Right renal cortex interstitium (tissue), 3 donors: ENCODE measurements around the gene HSD17B4. TPM values are rescaled to one million over a fixed set of nuclear protein-coding genes. Genes with fewer than 3 reads are reported as not detected.
"Not testable (repeated sequence)": the region's sequence is repeated elsewhere in the genome, so short reads cannot be mapped to it uniquely, and the experiment has no call there.

ENCODE experiments used
- DNase-seq, 3 donors: peaks; one replicate each; pipeline ENCODE4 v3.0.0-alpha.2; 2013; ENCODE audit warnings: low read depth in 3 of 3, low spot score in 2 of 3
- polyA plus RNA-seq, 3 donors: library from polyadenylated mRNA; unstranded; fragments of 120-200 nt; gene quantifications; one replicate each; pipeline ENCODE4 v1.2.1, GENCODE V29; 2013; ENCODE audit not compliant: insufficient read length in 3 of 3

The HSD17B4 gene
- polyA plus RNA-seq, 3 donors = 218 to 244 (median 224) TPM

DNA sequence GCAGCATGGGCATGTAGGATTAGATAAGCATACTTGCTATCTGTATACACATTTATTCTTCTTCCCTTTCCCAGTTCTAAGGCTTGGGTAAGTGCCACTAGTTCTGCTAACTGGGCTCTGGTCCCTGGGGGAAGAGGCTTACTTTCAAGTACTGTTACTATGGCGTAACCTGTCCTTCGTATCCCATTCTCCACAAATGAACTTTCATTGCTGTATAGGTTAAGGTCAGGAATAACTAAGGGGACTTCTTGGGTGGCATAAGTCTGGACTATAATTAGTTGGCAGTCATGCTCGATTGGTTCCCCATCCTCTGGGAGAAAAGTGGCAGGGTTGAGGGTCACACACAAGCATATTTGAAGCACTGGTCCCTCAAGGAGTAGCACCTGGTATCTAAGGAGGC, 23.7 kb upstream of the HSD17B4 start:
- not testable (repeated sequence) for DNase-seq

DNA sequence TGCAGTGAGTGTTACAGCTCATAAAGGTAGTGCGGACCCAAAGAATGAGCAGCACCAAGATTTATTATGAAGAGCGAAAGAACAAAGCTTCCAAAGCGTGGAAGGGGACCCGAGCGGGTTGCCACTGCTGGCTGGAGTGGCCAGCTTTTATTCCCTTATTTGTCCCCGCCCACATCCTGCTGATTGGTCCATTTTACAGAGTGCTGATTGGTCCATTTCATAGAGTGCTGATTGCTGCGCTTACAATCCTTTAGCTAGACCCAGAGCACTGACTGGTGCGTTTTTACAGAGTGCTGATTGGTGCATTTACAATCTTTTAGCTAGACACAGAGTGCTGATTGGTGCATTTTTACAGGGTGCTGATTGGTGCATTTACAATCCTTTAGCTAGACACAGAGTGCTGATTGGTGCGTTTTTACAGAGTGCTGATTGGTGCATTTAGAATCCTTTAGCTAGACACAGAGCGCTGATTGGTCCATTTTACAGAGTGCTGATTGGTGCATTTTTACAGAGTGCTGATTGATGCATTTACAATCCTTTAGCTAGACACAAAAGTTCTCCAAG, 19.5 kb upstream of the HSD17B4 start:
- not testable (repeated sequence) for DNase-seq

DNA sequence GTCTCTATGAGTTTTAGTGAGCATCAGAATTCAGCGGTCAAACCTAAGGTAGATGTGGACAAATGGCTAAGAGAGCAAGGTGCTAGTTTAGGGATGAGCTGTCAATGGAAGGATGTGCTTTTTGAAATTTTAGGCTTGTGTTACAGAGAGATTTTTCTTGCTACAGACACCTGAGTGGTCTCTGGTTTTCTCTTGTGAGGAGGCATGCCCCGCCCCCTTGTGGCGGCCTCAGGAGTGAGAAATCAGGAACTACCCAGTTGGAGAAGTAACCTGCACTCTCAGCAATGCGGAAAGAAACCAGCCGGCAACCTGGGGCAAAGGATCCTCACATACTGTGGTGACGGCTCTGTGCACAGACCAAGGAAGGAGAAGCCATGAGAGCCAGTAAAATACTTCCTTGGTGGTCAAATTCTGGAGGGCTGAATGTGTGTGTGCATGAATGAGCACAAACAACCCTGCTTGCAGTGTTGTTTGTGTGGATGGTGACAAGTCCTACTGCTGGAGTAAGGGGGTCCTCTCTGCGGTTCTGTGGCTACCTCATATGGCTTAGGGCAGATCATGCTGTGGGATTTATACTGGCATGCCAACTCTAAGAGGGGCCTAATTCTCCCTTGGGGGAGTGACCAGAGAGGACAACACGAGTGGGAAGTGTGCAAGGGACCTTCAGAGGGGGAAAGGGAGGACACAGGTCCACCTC, 16.7 kb upstream of the HSD17B4 start:
- no peak for DNase-seq

DNA sequence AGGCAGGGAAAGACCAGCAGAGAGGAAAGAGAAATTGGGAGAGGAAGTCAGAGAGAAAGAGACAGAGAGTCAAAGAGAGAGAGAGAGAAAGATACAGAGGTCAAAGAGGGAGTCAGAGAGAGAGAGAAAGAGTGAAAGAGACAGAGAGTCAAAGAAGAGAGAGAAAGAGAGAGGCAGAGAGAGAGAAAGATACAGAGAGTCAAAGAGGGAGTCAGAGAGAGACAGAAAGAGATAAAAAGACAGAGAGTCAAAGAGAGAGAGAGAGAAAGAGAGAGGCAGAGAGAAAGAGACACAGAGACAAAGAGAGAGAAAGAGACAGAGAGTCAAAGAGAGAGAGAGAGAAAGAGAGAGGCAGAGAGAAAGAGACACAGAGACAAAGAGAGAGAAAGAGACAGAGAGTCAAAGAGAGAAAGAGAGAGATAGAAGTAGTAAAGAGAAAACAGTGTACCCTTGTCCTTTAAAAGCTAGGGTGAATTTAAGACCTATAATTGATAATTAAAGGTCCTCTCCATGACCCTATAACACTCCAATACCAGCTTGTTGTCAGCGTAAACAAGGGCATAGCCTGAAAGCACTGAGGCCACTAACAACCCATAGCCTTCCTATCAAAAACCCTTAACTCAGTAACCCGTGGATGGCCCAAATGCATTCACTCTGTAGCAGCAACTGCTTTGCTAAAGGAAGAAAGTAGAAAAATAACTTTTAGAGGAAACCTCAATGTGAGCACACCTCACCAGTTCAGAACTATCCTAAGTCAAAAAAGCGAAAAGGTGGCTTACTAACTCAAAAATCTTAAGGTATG, 14.3 kb upstream of the HSD17B4 start:
- not testable (repeated sequence) for DNase-seq

DNA sequence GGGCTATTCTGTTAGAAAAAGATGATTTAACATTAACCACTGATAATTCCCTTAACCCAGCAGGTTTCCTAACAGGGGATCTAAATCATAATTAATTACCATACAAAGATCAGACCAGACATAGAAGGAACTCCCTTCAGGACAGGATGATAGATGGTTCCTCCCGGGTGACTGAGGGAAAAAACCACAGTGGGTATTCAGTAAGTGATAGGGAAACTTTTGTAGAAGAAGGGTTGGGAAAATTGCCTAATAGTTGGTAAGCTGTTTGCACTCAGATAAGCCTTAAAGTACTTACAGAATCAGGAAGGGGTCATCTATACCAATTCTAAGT, 13.7 kb upstream of the HSD17B4 start:
- DNase-seq = not testable (repeated sequence)

DNA sequence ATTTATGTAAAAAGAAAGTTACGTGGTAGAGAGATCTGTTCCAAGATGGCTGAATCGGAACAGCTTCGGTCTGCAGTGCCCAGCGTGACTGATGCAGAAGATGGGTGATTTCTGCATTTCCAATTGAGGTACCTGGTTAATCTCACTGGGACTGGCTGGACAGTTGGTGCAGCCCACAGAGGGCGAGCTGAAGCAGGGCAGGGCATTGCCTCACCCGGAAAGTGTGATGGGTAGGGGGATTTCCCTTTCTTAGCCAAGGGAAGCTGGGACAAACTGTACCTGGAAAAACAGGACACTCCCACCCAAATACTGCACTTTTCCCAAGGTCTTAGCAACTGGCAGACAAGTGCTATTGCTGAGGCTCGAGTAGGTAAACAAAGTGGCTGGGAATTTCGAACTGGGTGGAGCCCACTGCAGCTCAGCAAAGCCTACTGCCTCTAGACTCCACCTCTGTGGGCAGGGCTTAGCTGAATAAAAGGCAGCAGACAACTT, 13.1 kb upstream of the HSD17B4 start:
- no peak for DNase-seq

DNA sequence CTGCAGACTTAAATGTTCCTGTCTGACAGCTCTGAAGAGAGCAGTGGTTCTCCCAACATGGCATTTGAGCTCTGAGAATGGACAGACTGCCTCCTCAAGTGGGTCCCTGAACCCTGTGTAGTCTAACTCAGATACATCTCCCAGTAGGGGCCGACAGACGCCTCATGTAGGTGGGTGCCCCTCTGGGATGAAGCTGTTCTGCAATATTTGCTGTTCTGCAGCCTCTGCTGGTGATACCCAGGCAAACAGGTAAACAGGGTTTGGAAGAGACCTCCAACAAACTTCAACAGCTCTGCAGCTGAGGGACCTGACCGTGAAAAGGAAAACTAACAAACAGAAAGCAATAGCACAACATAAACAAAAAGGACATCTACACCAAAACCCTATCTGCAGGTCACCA, 12.7 kb upstream of the HSD17B4 start:
- DNase-seq = not testable (repeated sequence)

DNA sequence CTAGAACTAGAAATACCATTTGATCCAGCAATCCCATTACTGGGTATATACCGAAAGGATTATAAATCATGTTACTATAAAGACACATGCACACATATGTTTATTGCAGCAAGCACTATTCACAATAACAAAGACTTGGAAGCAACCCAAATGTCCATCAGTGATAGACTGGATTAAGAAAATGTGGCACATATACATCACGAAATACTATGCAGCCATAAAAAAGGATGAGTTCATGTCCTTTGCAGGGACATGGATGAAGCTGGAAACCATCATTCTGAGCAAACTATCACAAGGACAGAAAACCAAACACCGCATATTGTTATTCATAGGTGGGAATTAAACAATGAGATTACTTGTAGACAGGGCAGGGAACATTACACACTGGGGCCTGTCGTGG, 7.7 kb upstream of the HSD17B4 start:
- DNase-seq = not testable (repeated sequence)

DNA sequence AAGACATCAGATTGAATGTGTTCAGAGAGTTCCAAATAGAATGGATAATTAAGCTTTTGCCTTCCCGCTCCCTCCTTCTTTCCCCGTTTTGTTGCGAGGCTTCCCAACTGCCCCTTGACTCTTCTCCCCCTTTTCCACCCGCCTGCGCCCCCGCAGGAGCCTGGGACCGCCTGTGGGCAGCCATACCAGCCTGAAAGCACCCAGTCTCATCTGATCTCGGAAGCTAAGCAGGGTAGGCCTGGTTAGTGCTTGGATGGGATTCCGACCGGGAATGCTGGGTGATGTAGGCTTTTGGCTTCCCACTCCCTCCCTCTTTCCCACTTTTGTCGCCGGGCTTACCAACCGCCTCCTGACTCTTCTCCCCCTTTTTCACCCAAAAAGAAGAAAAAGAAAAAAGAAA, 6.8 kb upstream of the HSD17B4 start:
- no peak for DNase-seq

DNA sequence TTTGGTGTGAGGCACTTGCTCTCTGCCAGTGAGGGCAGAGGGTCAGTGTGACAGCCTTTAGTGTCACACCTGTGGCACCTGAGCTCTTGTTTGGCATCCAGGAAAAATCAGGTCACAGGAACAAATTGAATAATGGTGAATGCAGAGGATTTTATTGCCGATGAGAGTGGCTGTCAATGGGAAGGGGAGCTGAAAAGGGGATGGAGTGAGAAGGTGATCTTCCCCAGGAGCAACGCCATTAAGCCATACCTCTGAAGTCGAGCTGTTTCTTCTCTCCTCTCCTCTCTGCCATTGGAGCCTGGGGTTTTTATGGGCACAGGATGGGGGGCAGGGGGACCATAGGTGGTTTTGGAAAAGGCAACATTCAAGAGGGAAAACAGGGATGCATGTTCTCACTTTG, 2.4 kb upstream of the HSD17B4 start:
- no peak for DNase-seq

DNA sequence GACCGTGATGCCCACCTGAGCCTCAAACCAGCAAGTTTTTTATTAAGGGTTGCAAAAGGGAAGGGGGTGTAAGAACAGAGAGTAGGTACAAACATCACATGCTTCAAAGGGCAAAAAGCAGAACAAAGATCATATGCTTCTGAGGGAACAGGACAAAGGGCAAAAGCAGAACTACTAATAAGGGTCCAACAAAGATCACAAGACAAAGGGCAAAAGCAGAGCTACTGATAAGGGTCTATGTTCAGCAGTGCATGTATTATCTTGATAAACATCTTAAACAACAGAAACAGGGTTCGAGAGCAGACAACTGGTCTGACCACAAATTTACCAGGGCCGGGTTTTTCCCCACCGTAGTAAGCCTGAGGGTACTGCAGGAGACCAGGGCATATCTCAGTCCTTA, 1.7 kb upstream of the HSD17B4 start:
- not testable (repeated sequence) for DNase-seq

DNA sequence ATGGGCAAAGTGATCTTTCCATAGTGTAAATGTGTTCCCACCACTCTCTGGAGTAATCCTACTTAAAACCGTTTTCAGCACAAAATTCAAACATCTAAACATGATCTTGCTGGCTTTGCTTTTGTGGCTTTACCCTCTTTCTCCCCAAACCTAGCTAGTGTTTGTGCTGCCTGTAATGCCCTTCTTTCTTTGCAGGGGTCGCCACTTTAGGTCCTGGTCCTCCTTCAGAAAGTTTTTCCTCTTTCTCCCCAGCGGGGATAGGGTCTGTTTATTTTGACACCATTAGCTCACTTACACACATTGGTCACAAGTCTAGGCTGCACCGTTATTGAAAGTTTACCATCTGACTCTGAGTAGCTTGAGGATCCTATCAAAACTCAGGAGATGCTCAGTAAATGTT, 736 bp upstream of the HSD17B4 start:
- no peak for DNase-seq

DNA sequence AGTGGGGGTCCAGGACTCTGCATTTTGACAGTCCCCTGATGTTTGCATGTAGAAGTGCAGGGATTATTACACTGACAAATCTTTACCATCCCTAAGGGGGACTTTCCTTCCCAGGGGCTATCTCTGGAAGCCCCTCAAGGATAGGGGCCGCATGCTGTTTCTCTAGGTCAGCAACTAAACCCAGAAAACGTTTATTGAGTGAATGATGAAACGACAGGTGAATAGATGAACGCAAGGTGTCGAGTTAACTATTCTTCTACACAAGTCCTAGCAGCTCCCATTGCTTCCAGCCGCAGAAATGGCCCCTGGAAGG, 281 bp upstream of the HSD17B4 start:
- no peak for DNase-seq

DNA sequence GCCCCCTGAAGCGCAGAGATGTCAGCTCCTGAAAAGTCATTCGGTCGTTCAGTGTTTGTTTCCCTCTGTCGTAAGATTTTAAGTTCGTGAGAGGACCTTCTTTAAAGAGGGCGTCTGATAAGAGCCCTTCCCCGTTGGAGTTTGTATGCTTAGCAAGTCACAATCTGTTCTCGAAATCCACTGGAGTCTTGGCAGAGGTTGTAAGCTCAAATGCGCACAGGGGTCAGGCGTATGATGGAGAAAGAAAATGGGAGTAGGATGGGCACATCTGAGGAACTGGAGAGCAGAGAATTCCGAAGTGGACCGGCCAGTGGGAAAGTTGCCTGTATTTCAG, 710 bp downstream of the HSD17B4 start:
- DNase-seq = peak in 1 of 3 donors; percentile 27

DNA sequence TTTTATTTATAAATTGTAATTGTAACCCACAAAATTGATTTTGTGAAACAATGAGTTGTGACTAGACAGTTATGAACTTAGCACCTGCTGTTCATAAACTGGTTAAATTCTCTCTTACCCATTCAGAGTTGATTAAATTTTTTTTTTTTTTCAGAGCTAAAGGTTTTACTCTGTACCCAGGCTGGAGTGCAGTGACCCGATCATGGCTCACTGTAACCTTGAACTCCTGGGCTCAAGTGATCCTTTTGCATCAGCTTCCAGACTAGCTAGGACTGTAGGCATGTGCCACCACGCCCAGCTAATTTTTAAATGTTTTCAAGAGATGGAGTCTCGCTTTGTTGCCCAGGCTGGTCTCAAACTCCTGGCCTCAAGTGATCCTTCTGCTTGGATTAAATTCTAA, 1.9 kb downstream of the HSD17B4 start:
- no peak for DNase-seq

DNA sequence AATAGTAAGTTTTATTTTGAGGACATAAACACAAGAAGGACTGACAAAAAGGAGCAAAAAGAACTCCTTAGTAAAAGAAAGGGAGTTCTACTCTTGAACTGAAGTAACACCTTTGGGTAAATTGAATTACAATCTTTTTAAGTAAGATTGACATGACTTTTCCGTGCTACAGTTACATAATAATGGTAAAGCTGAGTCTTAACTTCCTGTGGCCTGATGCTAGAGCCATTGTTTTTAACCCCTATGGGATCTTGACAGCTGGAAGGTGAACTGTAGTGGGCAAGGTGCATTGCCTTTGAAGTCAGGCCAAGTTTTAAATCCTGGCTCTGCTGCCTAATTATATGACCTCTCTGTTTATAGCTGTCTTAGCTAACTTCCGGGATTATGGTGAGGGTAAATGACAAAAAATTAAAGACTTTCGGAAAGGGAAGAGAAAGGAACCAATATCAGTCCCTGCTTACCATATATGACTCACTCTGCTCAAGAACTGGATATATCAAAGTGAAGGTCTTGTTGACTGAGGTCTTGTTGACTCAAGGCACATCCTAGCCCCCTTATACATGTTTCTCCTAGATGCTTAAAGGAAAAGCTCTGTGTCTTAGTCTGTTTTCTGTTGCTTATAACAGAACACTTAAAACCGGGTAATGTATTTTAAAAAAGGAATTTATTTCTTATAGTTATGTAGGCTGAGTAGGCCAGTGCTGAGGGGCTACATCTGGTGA, 6.8 kb downstream of the HSD17B4 start:
- no peak for DNase-seq

DNA sequence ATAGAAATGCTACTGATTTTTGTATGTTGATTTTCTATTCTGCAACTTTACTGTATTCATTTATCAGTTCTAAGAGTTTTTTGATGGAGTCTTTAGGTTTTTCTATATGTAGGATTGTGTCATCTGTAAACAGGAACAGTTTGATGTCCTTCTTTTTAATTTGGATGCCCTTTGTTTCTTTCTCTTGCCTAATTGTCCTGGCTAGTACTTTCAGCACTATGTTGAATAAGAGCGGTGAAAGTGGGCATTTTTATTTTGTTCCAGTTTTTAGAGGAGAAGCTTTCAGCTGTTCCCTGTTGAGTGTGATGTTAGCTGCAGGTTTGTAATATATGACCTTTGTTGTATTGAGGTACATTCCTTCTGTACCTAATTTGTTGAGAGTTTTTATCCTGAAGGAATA, 13.3 kb downstream of the HSD17B4 start:
- DNase-seq = no peak

DNA sequence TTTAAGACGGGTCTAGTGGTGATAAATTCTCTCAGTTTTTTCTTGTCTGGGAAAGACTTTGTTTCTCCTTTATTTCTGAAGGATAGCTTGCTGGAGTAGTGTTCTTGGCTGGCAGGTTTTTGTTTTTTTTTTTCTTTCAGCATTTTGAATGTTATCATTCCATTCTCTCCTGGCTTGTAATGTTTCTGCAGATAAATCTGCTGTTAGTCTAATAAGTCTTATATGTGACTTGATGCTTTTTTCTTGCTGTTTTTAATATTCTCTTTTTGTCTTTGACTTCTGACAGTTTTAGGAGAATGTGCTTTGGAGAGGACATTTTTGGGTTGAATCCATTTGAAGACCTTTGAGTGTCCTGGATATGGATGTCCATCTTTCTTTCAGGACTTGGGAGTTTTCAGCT, 16.0 kb downstream of the HSD17B4 start:
- DNase-seq = no peak

DNA sequence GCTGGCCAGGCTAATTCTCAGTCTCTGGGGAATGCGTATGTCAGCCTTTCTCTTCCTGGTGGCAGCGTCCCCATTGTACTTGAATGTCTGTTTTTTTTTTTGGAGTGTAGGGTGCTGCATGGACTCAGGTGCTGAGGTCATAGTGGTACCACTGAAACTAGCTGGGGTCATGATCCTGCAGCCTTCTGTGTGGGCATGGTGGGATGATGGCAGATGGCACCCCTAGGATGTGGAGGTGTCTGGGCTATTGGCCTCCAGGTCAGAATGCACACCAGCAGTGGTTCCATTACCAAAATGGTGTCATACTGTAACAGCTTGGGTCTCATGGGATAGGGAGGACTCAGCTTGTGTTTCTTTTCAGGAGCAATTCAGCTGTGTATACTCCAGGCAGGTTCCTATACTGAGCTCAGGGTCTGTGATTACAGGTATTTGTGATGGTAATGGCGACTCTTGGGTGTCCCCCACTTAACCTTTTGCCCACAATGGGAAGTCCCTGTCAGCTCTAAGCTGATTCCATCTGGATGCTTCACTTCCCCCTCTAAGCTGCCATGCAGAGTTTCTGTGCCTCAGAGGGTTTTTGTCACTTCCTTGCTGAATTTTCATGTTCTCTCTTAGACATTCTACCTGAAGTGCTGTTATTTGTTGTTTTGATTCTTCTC, 17.9 kb downstream of the HSD17B4 start:
- DNase-seq = no peak

DNA sequence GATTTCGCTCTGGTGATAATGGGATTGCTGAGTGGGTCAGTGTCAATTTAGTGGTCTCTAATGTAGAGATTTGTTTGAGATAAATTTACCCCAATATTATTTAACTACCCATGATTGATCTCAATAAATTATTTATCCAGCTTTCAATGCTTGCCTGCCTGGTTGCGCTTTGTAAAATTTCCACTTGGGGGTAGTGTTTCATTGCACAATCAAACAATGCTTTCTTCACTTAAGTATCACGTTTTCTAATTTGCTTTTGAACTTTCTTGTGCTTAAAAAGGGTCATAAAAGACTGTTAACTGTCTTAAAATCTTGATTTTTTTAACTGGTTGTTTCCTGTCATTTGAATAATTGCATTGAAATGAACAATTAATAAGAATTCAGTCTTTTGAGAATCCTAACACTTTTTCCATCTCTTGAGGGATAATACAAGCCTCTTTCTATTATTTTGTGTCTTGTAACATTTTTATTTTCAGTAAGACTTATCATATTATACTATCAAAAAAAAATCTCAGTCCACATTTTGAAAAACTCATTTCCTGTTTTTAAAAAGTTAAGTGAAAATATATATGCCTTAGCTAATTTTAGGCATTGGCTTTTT, 18.7 kb downstream of the HSD17B4 start:
- peak in 2 of 3 donors; percentile 27 to 31 for DNase-seq

DNA sequence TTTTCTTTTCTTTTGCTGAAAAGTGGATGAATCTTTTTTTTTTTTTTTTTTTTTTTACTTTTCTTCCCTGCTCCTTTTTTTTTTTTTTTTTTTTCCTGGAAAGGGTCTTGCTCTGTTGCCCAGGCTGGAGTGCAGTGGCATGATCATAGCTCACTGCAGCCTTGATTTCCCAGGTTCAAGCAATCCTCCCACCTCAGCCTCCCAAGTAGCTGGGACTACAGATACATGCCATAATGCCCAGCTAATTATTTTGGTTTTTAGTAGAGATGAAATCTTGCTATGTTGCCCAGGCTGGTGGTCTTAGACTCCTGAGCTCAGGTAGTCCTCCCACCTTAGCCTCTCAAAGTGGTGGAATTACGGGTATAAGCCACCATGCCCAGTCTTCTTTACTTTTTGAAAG, 20.9 kb downstream of the HSD17B4 start:
- no peak for DNase-seq
